ENCODE results near the gene DUXB. TPM values are rescaled to one million over a fixed set of nuclear protein-coding genes. Genes with fewer than 3 reads are reported as not detected.
A peak's percentile ranks its signal among the peaks of the same experiment; 100 is the strongest.

The DUXB gene
- total and polyA plus RNA-seq, 2 of the 13 experiments (the other 11 are each of a cell fraction or from before 2014, with no cell fraction given), result not detected

DNA sequence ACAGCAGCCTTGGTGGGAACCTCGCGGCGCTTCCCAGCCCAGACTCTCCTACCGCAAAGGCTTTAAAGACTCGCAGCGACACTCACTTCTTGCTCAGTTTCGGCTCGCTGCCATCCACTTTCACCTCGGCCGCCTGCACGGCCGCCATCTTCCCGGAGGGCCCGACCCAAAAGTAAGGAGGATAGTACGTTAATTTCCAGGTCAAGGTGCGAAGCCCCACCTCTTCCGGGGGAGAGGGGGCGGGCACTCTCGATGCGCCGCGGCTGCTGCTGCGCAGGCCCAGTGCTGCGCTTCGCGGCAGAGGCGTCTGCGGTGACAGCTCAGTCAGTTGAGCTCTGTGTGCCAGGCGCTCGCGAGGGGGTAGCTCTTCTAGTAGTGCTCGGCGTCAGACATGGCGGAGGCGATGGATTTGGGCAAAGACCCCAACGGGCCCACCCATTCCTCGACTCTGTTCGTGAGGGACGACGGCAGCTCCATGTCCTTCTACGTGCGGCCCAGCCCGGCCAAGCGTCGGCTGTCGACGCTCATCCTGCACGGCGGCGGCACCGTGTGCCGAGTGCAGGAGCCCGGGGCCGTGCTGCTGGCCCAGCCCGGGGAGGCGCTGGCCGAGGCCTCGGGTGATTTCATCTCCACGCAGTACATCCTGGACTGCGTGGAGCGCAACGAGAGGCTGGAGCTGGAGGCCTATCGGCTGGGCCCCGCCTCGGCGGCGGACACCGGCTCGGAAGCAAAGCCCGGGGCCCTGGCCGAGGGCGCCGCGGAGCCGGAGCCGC lies 53.6 kb downstream of the DUXB start, which contains the start of the genes KARS1 and TERF2IP (continued):
- TF ChIP-seq ZSCAN30 (CRISPR knock-in tag; IDR thresholded peaks at IDR 0.05) (peak; percentile 92; the same call in 1 of the 2 replicates), CCDC6 (CRISPR knock-in tag; IDR thresholded peaks at IDR 0.05) (peak; percentile 86), PTBP1 (IDR thresholded peaks at IDR 0.05; ENCODE audit: low read depth, low read length, poor library complexity, severe bottlenecking) (peak; percentile 35), KAT8 (CRISPR knock-in tag; IDR thresholded peaks at IDR 0.05) (peak; percentile 98), EED (CRISPR knock-in tag; IDR thresholded peaks at IDR 0.05) (no peak; the same call in 1 of the 2 replicates), MAFF (IDR thresholded peaks at IDR 0.05; ENCODE audit: low read depth, low read length) (no peak), ZNF883 (CRISPR knock-in tag; IDR thresholded peaks at IDR 0.05; ENCODE audit: not compliant biosample characterization) (peak; percentile 92), ARID2 (CRISPR knock-in tag; IDR thresholded peaks at IDR 0.05; ENCODE audit: borderline replicate concordance) (no peak), ZSCAN25 (CRISPR knock-in tag; IDR thresholded peaks at IDR 0.05) (peak; percentile 70; the same call in 1 of the 2 replicates), NFIC (IDR thresholded peaks at IDR 0.05; ENCODE audit: low read length) (no peak), ZFY (CRISPR knock-in tag; IDR thresholded peaks at IDR 0.05) (peak; percentile 95), TAF15 (IDR thresholded peaks at IDR 0.05; ENCODE audit: low read depth, low read length, poor library complexity, severe bottlenecking) (no peak)
- TF ChIP-seq, protein P1, sequence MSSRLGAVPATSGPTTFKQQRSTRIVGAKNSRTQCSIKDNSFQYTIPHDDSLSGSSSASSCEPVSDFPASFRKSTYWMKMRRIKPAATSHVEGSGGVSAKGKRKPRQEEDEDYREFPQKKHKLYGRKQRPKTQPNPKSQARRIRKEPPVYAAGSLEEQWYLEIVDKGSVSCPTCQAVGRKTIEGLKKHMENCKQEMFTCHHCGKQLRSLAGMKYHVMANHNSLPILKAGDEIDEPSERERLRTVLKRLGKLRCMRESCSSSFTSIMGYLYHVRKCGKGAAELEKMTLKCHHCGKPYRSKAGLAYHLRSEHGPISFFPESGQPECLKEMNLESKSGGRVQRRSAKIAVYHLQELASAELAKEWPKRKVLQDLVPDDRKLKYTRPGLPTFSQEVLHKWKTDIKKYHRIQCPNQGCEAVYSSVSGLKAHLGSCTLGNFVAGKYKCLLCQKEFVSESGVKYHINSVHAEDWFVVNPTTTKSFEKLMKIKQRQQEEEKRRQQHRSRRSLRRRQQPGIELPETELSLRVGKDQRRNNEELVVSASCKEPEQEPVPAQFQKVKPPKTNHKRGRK (CRISPR knock-in tag; IDR thresholded peaks at IDR 0.05), result peak; percentile 36
- TF ChIP-seq, protein P2, sequence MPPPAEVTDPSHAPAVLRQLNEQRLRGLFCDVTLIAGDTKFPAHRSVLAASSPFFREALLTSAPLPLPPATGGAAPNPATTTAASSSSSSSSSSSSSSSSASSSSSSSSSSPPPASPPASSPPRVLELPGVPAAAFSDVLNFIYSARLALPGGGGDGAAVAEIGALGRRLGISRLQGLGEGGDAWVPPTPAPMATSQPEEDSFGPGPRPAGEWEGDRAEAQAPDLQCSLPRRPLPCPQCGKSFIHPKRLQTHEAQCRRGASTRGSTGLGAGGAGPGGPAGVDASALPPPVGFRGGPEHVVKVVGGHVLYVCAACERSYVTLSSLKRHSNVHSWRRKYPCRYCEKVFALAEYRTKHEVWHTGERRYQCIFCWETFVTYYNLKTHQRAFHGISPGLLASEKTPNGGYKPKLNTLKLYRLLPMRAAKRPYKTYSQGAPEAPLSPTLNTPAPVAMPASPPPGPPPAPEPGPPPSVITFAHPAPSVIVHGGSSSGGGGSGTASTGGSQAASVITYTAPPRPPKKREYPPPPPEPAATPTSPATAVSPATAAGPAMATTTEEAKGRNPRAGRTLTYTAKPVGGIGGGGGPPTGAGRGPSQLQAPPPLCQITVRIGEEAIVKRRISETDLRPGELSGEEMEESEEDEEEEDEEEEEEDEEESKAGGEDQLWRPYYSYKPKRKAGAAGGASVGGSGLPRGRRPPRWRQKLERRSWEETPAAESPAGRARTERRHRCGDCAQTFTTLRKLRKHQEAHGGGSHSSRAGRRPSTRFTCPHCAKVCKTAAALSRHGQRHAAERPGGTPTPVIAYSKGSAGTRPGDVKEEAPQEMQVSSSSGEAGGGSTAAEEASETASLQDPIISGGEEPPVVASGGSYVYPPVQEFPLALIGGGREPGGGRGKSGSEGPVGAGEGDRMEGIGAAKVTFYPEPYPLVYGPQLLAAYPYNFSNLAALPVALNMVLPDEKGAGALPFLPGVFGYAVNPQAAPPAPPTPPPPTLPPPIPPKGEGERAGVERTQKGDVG (CRISPR knock-in tag; IDR thresholded peaks at IDR 0.05; ENCODE audit: borderline replicate concordance), result peak; percentile 78
- TF ChIP-seq, protein P3, sequence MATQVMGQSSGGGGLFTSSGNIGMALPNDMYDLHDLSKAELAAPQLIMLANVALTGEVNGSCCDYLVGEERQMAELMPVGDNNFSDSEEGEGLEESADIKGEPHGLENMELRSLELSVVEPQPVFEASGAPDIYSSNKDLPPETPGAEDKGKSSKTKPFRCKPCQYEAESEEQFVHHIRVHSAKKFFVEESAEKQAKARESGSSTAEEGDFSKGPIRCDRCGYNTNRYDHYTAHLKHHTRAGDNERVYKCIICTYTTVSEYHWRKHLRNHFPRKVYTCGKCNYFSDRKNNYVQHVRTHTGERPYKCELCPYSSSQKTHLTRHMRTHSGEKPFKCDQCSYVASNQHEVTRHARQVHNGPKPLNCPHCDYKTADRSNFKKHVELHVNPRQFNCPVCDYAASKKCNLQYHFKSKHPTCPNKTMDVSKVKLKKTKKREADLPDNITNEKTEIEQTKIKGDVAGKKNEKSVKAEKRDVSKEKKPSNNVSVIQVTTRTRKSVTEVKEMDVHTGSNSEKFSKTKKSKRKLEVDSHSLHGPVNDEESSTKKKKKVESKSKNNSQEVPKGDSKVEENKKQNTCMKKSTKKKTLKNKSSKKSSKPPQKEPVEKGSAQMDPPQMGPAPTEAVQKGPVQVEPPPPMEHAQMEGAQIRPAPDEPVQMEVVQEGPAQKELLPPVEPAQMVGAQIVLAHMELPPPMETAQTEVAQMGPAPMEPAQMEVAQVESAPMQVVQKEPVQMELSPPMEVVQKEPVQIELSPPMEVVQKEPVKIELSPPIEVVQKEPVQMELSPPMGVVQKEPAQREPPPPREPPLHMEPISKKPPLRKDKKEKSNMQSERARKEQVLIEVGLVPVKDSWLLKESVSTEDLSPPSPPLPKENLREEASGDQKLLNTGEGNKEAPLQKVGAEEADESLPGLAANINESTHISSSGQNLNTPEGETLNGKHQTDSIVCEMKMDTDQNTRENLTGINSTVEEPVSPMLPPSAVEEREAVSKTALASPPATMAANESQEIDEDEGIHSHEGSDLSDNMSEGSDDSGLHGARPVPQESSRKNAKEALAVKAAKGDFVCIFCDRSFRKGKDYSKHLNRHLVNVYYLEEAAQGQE (IDR thresholded peaks at IDR 0.05; ENCODE audit: borderline replicate concordance in 1 of 2, low read depth in 1 of 2, low read length in 2 of 2), result peak in 1 of 2 experiments; percentile 50; a peak in 2 of 4 replicates
- TF ChIP-seq, protein P4, sequence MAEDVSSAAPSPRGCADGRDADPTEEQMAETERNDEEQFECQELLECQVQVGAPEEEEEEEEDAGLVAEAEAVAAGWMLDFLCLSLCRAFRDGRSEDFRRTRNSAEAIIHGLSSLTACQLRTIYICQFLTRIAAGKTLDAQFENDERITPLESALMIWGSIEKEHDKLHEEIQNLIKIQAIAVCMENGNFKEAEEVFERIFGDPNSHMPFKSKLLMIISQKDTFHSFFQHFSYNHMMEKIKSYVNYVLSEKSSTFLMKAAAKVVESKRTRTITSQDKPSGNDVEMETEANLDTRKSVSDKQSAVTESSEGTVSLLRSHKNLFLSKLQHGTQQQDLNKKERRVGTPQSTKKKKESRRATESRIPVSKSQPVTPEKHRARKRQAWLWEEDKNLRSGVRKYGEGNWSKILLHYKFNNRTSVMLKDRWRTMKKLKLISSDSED (CRISPR knock-in tag; IDR thresholded peaks at IDR 0.05), result peak; percentile 47; the same call in 1 of the 2 replicates
- TF ChIP-seq, protein P5, sequence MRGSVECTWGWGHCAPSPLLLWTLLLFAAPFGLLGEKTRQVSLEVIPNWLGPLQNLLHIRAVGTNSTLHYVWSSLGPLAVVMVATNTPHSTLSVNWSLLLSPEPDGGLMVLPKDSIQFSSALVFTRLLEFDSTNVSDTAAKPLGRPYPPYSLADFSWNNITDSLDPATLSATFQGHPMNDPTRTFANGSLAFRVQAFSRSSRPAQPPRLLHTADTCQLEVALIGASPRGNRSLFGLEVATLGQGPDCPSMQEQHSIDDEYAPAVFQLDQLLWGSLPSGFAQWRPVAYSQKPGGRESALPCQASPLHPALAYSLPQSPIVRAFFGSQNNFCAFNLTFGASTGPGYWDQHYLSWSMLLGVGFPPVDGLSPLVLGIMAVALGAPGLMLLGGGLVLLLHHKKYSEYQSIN (CRISPR knock-in tag; IDR thresholded peaks at IDR 0.05; ENCODE audit: borderline replicate concordance), result peak; percentile 18; the same call in 1 of the 2 replicates
